Measurements from ENCODE around the gene ERH.

Gene ERH

DNA sequence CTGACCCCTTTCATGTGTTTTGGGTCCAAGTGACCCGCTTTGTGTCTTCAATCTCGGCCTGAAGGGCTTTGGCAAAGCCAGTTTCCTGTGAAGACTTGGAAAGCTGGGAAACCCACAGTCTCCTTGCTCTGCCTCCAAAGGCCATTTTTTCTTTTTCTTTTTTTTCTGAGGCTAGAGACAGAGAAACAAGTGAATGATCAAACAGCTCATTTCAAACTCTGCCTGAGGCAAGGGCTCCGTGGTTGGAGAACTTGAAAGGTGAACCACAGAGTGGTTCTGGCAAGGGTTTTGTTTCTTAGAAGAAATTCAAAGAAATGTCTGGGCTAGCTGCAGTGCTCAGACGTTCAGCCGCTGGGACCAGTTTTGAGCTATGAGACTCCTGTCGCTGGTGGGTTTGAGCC is 62.7 kb downstream of the ERH start:
- Histone ChIP-seq H3K36me3 (ENCODE audit: insufficient read depth) (no peaks in the 10 kb centered on the region), H4K20me1 (ENCODE audit: insufficient read depth) (no peaks in the 10 kb centered on the region), H3K27me3 (ENCODE audit: insufficient read depth, low read depth) (no peaks in the 10 kb centered on the region), H3K79me2 (ENCODE audit: insufficient read depth, low read depth) (no peaks in the 10 kb centered on the region), H3K4me1 (ENCODE audit: low read depth, poor library complexity, severe bottlenecking) (no peaks in the 10 kb centered on the region), H2AFZ (ENCODE audit: low read depth) (no peak overlapping the region), H3K4me2 (no peak overlapping the region), H3K27ac (no peak overlapping the region), H3K9ac (no peak overlapping the region), H3K4me3 (IDR thresholded peaks at IDR 0.05; ENCODE audit: insufficient read depth, low read depth, low read length) (no peak overlapping the region)
- TF ChIP-seq CTCF (conservative IDR thresholded peaks at IDR 0.05; ENCODE audit: low read depth, low read length) = no peak

DNA sequence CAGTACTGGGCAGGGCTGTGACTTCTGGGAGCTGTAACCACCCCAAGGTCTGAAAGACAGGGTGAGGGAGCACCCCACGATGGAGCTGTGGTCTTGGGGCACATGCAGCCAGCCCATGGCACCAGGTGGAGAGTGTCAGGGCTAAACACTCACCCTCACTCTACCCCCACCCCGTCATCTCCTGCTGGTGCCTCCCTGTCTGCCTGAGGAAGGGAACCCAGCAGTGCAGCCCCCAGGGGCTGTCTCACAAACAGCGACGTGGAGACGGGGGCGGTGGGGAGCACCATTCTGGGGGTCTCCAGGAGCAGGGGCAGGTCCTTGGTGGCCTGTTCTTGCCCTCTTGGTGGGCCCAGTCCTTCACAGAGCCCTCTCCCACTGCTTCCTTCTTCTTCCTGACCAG is 63.5 kb downstream of the ERH start:
- Histone ChIP-seq H3K36me3 (ENCODE audit: insufficient read depth) (no peaks in the 10 kb centered on the region), H4K20me1 (ENCODE audit: insufficient read depth) (no peaks in the 10 kb centered on the region), H3K27me3 (ENCODE audit: insufficient read depth, low read depth) (no peaks in the 10 kb centered on the region), H3K4me1 (ENCODE audit: low read depth, poor library complexity, severe bottlenecking) (no peaks in the 10 kb centered on the region), H3K79me2 (ENCODE audit: insufficient read depth, low read depth) (no peaks in the 10 kb centered on the region), H3K9ac (no peak overlapping the region), H3K4me3 (IDR thresholded peaks at IDR 0.05; ENCODE audit: insufficient read depth, low read depth, low read length) (no peak overlapping the region), H3K27ac (no peak overlapping the region), H2AFZ (ENCODE audit: low read depth) (no peak overlapping the region), H3K4me2 (no peak overlapping the region)
- TF ChIP-seq CTCF (conservative IDR thresholded peaks at IDR 0.05; ENCODE audit: low read depth, low read length) = no peak

DNA sequence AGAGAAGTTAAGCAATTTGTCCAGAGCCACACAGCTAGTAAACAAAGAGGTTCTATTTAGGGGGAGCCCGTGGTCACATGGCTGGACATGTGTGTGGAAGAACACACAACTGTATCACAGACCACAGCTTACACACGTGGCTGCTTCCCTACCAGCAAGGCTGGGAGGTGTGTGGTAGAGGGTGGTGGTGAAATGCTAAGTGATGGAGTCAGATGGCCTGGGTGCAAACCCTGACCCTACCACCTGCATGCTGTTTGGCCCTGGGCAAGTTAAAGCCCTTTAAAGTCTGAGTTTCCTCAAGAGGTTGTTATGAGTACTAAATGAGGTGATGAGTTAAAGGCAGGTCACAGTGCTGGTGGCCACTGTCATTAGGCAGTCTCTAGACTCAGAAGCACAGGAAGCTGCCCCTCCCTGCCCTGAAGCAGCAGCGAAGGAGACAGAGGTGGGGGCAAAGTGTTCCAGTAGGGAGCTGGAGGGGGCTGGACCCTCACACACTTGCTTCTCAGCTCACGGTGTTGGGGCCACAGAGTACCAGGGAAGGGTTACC is 64.2 kb downstream of the ERH start:
- Histone ChIP-seq H3K36me3 (ENCODE audit: insufficient read depth) (no peaks in the 10 kb centered on the region), H4K20me1 (ENCODE audit: insufficient read depth) (no peaks in the 10 kb centered on the region), H3K79me2 (ENCODE audit: insufficient read depth, low read depth) (no peaks in the 10 kb centered on the region), H3K4me1 (ENCODE audit: low read depth, poor library complexity, severe bottlenecking) (no peaks in the 10 kb centered on the region), H2AFZ (ENCODE audit: low read depth) (no peak overlapping the region), H3K4me2 (no peak overlapping the region), H3K9ac (no peak overlapping the region), H3K4me3 (IDR thresholded peaks at IDR 0.05; ENCODE audit: insufficient read depth, low read depth, low read length) (no peak overlapping the region), H3K27ac (no peak overlapping the region), H3K27me3 (ENCODE audit: insufficient read depth, low read depth) (no peaks in the 10 kb centered on the region)
- TF ChIP-seq CTCF (conservative IDR thresholded peaks at IDR 0.05; ENCODE audit: low read depth, low read length) = no peak

GRCh38 chr14:69332782-69333395 is 65.2 kb downstream of the ERH start:
- Histone ChIP-seq H3K27me3 (ENCODE audit: insufficient read depth, low read depth) (no peaks in the 10 kb centered on the region), H4K20me1 (ENCODE audit: insufficient read depth) (no peaks in the 10 kb centered on the region), H3K4me3 (IDR thresholded peaks at IDR 0.05; ENCODE audit: insufficient read depth, low read depth, low read length) (no peak overlapping the region), H3K9ac (no peak overlapping the region), H3K27ac (no peak overlapping the region), H3K79me2 (ENCODE audit: insufficient read depth, low read depth) (no peaks in the 10 kb centered on the region), H3K4me1 (ENCODE audit: low read depth, poor library complexity, severe bottlenecking) (no peaks in the 10 kb centered on the region), H3K4me2 (no peak overlapping the region), H3K36me3 (ENCODE audit: insufficient read depth) (no peaks in the 10 kb centered on the region), H2AFZ (ENCODE audit: low read depth) (no peak overlapping the region)
- no peak for TF ChIP-seq CTCF (conservative IDR thresholded peaks at IDR 0.05; ENCODE audit: low read depth, low read length)
